KG1 (cell line): ENCODE measurements around the gene SRGN.
"Not testable (repeated sequence)": the region's sequence is repeated elsewhere in the genome, so short reads cannot be mapped to it uniquely, and the experiment has no call there.

ENCODE experiments used
- DNase-seq: peaks from one replicate; lab custom pipeline; 2025; lab: John Stamatoyannopoulos, UW

SRGN gene

DNA sequence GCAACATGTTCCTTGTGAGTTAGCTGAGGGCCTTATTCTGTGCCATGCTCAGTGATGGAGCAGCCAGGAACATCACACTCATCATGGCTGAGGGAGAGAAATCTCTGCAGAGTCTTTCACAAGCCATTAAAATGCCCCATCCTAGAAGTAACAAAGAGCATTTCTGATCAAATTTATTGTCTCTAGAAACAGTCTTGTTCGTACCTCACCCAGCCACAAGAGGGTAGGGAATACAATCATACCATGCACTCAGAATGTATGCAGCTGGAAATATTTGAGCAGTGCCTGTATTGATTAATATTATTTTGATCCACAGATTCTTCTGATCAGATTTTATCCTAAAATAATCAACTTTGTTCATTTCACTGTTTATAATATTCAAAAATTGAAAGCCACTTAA, 53.4 kb downstream of the SRGN start:
- no peak for DNase-seq

DNA sequence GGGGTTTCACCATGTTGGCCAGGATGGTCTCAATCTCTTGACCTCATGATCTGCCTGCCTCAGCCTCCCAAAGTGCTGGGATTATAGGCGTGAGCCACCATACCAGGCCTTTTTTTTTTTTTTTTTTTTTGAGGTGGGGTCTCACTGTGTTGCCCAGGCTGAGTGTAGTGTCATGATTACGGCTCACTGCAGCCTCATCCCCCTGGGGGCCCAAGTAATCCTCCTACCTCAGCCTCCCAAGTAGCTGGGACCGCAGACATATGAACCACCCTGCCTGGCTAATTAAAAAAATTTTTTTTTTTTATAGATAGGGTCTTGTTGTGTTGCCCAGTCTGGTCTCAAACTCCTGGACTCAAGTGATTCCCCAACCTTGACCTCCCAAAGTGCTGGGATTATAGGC, 54.2 kb downstream of the SRGN start:
- not testable (repeated sequence) for DNase-seq

GRCh38 chr10:69142983-69143382, 55.1 kb downstream of the SRGN start:
- DNase-seq: no peak

- no peak for DNase-seq
Measured at GRCh38 chr10:69145329-69145728, 57.4 kb downstream of the SRGN start.

- no peak for DNase-seq
Measured at GRCh38 chr10:69145864-69146263, 58.0 kb downstream of the SRGN start.

DNA sequence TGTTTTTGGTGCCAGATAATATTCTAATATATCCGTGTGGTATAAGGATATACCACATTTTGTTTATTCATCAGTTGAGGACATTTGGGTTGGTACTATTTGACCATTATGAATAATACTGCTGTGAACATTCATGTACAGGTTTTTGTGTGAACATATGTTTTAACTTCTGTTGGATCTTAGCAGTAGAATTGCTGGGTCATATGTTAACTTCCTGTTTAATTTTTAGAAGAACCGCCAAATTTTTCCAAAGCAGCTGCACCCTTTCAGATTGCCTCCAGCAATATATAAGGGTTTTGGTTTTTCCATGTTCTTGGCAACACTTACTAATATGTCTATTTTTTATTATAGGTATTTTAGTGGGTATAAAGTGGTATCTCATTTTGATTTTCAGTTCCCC, 58.9 kb downstream of the SRGN start:
- no peak for DNase-seq

- DNase-seq: no peak
Measured at GRCh38 chr10:69151984-69152383, 64.1 kb downstream of the SRGN start.

DNA sequence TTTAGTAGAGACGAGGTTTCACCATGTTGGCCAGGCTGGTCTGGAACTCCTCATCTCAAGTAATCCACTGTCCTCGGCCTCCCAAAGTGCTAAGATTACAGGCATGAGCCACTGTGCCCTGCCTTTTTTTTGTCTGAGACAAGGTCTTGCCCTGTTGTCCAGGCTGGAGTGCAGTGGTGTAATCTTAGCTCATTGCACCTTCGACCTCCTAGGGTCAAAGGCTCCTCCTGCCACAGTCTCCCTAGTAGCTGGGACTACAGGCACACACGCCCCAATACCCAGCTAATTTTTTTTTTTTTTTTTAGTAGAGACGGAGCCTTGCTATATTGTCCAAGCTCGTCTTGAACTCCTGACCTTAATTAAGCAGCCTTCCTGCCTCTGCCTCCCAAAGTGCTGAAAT, 65.3 kb downstream of the SRGN start:
- no peak for DNase-seq
